DND-41 (cell line): ENCODE results near the gene SPAG16.

Experiments used
- EZH2 ChIP-seq: IDR thresholded peaks from 3 replicates; pipeline ENCODE4 v1.6.1; 2012; ENCODE audit warnings: borderline replicate concordance, low read depth, mild to moderate bottlenecking, moderate library complexity, low read length, inconsistent platforms; ENCODE audit not compliant: severe bottlenecking
- TF ChIP-seq, protein P1 (sequence below): IDR thresholded peaks from 2 replicates; pipeline ENCODE4 v1.5.1; 2012; ENCODE audit warnings: borderline replicate concordance, low read length, moderate library complexity, mild to moderate bottlenecking; ENCODE audit not compliant: poor library complexity, severe bottlenecking; ENCODE audit errors: extremely low read depth

DNA sequence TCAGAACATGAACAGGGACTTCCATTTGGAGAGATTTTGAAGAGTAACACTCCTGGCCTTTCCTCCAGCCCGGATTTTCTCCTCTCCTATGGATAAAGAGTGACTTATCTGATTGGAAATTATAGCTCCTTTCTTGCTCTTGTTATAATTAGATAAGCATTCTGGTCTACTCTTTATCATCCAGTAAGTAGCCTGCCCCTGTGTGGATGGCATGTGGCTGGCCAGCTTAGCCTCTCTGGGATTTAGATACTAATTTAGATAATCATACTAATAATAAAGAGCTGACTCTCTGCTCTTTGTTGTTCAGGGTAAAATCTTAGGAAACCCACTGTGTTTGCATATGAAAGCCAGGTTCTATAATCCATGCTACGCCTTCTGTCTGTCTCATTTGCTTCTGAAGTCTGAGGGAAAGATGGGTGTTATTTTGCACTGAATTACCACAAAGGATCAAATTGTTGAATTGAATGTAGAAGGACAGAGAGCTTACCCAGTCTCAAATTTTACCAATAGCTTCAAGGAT is 438.8 kb downstream of the SPAG16 start:
- TF ChIP-seq, protein P1, sequence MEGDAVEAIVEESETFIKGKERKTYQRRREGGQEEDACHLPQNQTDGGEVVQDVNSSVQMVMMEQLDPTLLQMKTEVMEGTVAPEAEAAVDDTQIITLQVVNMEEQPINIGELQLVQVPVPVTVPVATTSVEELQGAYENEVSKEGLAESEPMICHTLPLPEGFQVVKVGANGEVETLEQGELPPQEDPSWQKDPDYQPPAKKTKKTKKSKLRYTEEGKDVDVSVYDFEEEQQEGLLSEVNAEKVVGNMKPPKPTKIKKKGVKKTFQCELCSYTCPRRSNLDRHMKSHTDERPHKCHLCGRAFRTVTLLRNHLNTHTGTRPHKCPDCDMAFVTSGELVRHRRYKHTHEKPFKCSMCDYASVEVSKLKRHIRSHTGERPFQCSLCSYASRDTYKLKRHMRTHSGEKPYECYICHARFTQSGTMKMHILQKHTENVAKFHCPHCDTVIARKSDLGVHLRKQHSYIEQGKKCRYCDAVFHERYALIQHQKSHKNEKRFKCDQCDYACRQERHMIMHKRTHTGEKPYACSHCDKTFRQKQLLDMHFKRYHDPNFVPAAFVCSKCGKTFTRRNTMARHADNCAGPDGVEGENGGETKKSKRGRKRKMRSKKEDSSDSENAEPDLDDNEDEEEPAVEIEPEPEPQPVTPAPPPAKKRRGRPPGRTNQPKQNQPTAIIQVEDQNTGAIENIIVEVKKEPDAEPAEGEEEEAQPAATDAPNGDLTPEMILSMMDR: no peak
- TF ChIP-seq EZH2: no peak
